DMS79 (cell line): ENCODE data around the gene PSMB7.
A peak's percentile ranks its signal among the peaks of the same experiment; 100 is the strongest.
"Not testable (repeated sequence)": the region's sequence is repeated elsewhere in the genome, so short reads cannot be mapped to it uniquely, and the experiment has no call there.

ENCODE experiments used
- DNase-seq: peaks from one replicate; lab custom pipeline; 2025; lab: John Stamatoyannopoulos, UW

The PSMB7 gene

DNA sequence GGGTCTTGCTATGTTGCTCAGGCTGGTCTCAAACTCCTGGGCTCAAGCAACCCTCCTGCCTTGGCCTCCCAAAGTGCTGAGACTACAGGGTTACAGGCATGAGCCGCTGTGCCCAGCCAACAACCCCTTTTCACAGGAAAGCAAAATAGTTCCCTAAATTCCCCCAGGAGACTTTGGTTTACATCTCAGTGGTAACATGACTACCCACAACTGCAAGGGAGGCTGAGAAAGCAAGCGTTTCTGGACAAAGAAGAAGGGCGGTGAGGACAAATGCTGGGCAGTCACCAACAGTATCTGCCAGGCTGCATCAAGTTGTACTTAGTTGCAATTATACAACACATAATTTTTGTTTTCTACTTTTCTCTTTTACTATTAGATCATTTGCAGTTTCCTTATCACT is 27.6 kb upstream of the PSMB7 start:
- no peak for DNase-seq

DNA sequence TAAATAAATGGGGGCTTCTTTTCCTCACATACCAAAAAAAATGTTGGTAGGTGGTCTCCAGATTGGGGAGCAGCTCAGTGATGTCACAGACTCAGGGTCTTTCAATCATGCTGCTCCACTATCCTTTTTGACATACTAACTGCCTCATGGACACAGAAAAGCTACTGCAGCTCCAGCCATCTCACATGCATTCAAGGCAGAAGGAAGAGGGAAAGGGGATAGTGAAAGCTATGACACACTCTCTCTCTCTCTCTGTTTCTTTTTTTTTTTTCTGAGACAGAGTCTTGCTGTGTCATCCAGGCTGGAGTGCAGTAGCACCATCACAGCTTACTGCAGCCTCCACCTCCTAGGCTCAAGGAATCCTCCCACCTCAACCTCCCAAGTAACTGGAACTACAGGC is 27.1 kb upstream of the PSMB7 start:
- no peak for DNase-seq

DNA sequence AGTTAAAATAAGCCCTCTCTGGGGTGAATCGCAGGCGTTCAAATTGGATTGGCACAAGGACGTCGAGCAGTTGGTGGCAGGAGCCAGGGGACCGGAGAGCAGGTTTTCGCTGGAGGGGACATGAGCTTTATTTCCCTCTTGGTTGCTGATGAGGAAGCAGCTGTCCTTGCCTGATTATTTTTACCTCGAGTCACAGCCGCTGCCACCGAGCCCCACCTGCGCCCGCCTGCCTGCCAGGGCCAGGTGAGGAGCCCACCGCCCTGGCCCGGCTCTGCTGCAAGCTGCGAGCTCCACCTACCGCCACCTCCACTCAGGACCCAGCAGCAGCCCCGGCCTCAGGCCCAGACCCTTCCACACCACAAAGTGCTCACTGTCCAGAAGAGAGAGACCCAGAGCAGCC is 26.0 kb upstream of the PSMB7 start:
- no peak for DNase-seq

DNA sequence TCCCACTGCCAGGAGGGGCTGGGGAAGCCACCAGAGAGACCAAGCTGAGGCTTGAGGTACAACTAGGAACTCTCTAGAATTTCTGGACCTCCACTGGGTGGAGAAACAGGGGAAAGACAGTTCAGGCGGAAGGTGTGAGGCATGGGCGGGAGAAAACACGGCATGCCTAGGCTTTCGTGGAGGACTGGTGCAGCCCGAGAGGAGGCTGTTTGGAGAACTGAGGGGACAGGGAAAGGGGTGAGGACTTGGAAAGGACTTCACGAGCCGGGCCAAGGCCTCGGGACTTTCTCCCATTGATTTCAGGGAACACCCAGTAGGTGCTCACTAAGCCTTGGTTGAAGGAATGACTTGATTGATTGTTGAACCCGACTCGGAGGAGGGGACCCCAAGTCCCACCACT is 25.5 kb upstream of the PSMB7 start:
- DNase-seq = no peak

DNA sequence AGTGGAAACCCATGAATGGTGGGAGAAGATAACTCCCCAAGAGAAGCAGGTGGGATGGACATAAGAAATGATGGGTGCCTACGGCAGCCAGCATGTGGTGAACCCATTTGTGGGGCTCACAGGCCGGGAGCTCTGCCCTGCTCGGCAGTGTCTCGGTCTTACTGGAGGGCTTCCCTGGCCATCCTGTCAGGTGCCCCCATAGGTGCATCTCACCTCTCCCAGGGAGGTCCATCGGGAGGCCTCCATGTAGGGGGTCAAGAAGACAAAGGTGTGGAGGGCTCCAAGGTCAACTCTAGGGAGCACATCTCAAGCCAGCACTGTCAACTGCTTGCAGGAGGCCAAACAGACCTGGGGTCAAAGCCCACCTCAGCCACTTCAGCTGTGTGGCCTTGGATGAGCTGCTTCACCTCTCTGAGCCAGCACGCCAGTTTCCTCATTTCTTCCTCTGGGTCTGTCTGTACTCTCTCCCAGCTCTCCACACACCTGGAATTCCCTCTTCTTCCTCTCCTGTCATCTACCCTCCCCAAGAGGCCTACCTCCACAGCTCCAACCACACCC is 24.5 kb upstream of the PSMB7 start:
- DNase-seq = no peak

DNA sequence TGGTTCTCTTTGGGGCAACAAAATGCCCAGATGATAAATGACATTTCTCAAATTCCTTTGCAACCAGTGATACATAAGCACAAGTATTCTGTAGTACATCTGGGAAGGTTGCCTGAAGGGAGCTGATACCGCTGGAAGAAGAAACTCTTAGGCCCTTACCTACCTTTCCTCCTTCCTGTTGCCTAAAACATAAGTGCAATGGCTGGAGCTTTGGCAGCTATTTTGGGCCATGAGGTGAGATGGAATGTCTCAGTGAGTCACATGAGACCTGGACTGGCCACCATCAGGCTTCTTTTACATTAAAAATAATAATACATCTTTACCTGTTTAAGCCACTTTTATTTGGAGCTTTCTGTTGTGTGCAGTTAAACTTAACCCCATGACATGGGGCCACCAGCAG is 23.8 kb upstream of the PSMB7 start:
- no peak for DNase-seq

DNA sequence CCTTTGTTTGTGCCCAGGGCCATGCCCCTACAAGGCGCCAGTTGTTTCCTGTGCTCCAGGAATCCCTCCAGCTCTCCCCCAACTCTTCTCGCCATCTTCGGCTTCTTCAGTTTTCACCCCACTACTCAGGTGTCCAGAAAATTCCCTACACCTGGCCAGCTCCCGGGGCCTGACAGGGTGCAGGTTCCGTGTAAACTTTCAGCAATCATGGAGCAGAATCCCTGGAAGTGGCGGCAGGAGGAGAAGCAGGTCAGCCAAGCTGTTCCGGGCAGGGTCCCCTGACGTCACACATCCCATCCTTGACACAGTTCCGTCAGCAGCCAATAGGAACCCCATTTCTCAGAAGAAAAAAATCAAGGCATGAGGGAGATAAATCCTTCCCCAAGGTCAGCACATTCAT is 22.8 kb upstream of the PSMB7 start:
- no peak for DNase-seq

DNA sequence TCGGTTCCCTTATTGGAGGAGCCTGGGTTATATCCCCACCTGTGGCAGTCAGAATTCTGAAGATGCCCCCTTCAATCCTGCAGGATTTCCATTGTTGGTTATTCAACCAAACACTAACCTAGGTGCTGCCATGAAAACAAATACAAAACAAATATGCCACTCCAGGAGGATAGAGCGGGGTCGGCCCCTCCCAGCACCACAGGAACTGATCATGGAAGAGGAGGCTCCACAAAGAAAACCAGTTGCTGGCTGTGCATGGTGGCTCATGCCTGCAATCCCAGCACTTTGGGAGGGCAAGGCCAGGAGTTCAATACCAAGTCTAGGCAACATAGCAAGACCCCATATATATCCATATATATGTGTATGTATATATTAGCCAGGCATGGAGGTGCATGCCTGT is 21.8 kb upstream of the PSMB7 start:
- DNase-seq = no peak

DNA sequence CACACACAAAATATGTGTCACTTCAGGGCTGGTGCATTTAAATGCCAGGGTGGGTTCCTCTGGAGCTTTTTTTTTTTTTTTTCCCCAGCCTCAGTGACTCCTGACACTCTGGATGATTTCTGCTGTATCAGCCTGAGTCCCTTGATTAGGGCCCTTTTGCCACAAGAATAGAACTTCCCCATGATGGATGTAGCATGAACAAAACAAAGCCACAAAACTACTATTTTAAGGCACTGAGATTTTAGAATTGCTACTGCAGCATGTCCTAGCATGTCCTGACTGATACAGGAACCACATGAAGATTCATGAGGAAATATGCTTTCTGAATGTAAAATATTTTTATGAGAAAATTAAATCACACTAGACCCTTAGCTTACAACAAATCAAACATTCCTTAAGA is 21.1 kb upstream of the PSMB7 start:
- DNase-seq = no peak

DNA sequence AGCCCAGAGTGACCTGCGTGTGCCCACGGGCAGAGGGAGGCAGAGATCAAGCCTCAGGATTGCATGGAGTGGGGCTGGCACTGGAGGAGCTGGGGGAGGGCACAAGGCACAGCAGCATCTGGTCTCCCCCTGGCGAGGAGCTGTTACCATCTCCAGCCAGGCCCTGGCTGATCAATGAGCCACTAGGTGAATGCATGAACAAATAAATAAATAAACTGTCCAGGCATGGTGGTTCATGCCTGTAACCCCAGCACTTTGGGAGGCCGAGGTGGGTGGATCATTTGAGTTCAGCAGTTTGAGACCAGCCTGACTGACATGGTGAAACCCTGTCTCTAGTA is 14.3 kb upstream of the PSMB7 start:
- DNase-seq = no peak

DNA sequence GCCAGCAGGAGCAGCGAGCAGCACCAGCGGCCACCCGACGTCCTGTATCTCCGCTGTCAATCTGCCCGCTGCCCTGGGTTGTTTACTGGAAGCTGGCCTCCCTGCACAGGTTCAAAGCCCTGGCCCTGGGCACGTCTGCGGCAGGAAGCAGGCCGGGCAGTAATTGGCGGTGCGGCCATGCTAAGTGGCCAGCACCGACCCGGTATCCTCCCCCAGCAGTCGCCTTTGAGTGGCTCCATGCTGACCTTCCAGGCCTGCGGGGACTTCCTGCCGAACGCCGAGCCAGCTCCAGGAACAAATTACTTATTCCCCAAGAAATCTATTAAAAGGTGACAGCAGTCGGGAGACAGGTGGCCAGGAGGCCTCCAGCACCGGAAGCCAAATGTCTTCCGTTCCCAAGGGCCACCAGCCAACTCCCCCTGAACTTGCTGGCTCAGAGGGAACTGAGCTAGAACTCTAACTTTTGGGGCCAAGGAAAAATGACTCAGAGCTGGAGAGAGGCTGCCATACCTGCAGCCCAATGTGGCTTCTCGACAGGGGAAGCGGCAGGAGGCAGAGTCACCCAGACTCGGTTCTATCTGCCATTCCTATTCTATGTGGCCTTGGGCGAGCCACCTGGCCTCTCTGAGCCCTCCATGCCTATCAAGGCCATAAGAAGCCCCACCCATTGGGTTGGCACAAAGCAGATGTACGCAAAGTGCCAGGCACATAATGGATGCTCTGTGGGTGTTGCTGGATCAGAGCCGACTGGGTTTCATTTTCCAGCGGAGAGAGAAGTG is 13.7 kb upstream of the PSMB7 start:
- DNase-seq = peak; percentile 5

DNA sequence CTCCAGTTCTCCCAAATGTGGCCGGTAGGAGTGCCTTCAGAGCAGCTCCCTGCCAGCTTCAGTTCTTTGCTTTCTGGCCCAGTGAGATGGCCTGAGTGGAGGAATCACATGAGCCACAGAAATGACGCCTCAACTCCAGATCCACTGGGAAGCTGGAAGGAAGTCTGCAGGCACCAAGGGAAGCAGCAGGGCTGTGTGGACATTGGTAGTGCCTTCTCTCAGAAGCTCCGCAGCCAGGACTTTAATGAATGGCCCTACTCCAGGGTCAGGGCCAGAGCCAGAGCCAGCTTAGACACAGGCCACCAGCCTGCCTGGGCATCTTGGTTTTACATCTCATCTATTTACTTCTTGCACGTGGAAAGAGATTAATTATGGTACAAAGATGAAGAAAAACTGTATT is 12.0 kb upstream of the PSMB7 start:
- no peak for DNase-seq

DNA sequence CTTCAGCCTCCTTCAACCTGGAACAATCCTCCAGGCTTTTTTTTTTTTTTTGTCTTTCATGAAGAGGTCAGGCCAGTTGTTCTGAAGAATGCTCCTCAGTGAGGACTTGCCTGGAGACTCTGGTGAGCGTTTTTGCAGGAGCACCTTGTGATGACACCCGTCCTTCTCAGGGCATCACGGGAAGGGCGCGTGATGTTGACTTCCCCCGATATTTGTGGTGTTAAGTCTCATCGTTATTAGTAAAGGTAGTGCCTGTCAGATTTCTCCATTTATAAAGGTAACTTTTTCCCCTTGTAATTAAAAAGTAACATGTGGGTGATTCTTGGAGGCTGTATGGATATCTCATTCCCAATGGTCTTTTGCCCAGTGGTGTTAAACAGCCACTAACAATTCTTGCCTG is 11.1 kb upstream of the PSMB7 start:
- no peak for DNase-seq

DNA sequence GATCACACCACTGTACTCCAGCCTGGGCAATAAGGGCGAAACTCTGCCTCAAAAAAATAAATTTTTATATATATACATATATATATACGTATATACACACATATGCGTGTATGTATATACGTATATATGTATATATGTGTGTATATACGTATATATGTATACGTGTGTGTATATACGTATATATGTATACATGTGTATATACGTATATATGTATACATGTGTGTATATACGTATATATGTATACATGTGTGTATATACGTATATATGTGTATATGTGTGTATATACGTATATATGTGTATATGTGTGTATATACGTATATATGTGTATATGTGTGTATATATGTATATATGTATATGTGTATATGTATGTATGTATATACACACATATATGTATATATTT is 10.5 kb upstream of the PSMB7 start:
- not testable (repeated sequence) for DNase-seq

DNA sequence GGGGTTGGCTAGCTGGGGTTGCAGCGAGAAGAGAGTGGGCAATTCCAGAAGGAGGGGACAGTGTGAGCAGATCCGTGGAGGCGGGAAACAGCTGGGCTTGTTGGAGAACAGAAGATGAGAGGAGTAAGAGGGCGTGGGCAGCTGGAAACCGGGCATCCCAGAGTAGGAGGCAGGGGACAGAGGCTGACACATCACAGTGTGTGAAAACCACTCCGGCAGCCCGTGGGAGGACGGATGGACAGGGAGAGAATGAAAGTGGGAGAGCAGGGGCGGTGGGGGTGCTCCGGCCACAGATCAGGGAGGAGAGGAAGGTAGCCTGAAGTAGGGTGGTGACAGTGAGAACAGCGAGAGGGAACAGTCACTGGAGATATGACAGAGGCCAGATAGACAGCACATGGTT is 8.3 kb upstream of the PSMB7 start:
- DNase-seq = no peak

DNA sequence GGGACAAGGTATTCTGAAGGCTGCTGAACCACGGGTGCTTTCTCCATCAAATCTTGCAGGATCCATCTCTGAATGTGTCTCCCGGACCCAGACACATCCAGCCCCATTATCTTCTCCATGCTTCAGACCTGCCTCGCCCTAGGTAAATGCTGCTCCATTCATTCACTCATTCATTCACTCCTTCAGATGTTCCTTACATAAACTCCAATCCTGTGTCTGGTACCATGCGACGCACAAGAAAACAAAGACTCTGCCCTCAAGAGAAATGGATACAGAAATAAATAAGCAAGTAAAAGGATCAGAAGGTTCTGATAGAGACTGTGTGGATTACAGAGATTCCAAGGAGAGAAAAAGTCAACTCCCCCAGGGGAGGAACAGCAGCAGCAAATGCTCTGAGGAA is 7.9 kb upstream of the PSMB7 start:
- DNase-seq = no peak

DNA sequence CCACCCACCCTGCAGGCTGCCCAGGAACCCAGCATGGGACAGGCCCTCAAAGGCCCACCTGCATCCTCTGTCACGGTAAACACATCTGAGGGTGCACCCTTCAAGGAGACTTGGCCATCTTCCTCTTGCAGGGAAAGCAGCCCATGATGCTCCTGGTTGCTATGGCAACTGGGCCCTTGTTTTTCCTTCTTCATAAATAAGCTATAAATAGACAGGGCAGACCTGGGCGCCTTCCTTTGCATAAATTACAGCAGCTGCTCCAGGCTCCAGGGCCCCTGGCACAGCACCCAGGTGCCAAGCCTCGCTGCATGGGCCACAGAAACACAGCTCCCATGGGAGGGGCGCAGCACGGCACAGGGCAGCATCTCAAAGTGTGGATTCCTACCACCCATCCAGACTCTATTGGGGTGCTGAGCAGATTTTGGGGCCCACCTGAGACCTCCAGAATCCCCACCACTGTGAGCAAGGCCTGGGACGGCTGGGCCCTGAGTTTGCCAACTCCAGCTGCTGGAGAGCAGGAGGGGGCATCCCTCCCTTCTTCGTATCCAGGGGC is 5.8 kb upstream of the PSMB7 start:
- peak; percentile 91 for DNase-seq

DNA sequence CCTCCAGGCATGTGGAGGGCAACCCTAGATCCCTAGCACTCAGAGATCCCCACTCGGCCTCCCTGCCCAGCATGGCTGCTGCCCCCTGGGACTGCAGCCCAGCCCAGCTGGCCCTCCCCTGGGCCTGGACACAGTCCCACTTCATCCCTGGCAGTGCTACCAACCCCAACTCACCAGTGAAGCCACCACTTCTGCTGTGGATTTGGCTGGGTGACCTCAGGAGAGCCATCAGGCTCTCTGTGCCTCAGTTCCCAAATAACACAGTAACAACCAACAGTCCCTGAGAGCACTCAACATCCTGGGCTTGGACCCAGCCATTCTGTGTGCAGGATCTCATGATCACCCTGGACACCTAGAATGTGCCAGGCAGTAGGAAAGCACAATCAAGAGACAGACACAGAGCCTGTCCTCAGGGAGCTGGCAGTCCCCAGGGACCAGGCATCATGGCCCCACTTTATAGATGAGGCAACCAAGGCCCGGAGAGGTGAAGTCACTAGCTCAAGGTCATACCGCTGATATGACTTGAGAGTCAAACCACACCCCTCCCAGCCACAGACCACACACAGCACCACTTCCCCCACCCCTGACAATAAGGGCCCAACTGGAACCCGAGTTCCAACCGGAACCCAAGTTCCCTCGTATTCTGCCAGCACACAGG is 4.7 kb upstream of the PSMB7 start:
- DNase-seq = no peak

DNA sequence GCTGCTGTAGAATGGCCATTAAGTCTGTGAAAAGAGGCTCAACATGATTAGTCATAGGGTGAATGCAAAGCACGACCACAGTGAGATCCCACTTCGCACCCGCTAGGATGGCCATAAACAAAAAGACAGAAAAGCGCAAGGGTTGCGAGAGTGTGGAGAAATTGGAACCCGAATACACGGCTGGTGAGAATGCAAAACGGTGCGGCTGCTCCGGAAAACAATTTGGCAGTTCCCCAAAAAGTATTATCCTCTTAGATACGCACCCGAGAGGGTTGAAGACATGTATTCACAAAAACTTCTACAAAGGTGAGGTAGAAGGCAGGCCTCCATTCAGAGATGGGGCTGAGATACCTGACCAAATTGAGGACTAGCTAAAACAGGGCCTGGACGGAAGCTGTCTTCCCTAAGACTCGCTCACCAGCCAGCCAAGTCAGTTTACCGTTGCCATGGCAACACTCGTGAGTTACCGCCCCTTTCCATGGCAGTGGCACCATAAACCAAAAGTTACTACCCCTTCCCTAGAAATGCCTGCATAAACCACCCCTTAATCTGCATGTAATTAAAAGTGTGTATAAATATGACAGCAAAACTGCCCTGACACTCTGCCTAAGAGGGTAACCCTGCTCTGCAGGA is 726 bp upstream of the PSMB7 start:
- DNase-seq = no peak

DNA sequence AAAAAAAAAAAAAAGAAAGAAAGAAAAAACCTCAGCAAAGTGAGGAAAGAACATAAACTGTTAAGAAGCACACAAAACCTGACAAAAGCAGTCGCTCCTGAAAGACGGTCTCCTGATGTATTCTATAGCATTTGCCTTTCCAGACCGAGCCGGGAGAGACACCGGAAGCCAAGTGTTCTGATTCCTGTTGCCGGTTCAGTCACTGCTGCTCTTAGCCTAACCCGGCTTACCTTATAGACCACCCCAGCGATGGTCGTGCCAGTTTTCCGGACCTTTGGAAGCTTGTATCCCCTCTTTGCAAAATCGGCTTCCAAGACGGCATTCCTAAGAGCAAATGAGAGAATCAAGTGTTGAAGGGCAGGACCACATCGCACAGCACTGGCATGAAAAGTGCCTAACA is 630 bp downstream of the PSMB7 start:
- DNase-seq = no peak

DNA sequence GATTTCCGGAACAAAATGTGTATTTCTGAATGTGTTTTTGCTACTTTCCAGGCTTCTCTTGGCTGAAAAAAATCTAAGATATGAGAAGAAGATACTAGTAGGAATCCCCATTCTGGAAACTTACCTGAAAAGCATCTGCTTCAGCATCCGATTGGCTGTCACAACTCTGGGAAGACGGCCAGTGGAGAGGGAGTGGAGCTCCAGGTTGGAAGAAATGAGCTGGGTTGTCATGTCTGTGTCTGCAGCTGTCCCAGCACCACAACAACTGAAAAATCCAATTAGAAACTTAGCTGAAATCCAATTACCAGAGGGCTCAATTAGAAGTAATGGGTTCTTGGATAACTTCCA is 3.0 kb downstream of the PSMB7 start:
- DNase-seq = no peak

DNA sequence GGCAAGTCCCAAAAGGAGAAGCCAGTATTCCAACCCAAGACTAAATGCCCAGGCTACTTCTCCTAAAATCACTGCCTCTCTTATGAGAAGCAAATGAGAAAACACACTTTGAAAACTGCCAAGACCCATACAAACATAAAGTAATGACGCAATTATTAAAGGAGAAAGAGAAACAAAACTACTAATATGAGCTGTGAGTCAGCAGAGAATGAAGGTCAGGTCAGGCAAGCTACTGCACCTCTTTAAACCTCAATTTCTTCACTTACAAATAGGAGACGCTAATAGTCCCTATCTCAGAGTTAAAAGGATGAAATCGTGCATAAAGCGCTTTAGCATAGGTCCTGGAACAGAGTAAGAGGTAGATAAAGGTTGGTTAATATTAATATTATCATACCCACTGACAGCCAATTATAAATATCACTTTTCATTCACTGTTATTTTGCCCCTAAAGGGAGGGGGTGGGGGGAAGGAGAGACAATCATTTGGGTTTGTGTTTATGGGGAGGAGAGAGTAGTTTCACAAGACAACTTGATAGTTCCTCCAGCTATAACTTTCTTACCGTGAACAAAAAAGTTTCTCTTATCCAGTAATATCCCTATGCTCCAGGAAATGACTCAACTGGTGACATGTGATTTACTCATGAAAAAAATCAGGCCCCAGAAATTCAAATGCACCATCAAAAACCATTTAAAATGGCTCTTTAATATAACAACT is 3.6 kb downstream of the PSMB7 start:
- no peak for DNase-seq
